H9 (cell line): ENCODE measurements around the gene ALDH1A1. TPM values are rescaled to one million over a fixed set of nuclear protein-coding genes. Genes with fewer than 3 reads are reported as not detected.

ENCODE experiments used
- DNase-seq: peaks from one replicate; pipeline ENCODE4 v3.0.0-alpha.2; 2017
- H2AFZ ChIP-seq: one replicate; pipeline ENCODE4 v1.6.1; 2013; ENCODE audit warnings: mild to moderate bottlenecking, low read length, control low read depth, moderate library complexity
- H2AK5ac ChIP-seq: 2 replicates; pipeline ENCODE4 v1.6.1; 2013; ENCODE audit warnings: low read length, control low read depth, mixed read lengths; ENCODE audit not compliant: insufficient read length
- H2BK120ac ChIP-seq: one replicate; pipeline ENCODE4 v1.6.1; 2013; ENCODE audit warnings: low read depth, mild to moderate bottlenecking, low read length, control low read depth, inconsistent platforms; ENCODE audit not compliant: poor library complexity, severe bottlenecking
- H2BK12ac ChIP-seq: 2 replicates; pipeline ENCODE4 v1.6.1; 2013; ENCODE audit warnings: low read length, control low read depth, mixed read lengths, low read depth; ENCODE audit not compliant: insufficient read length
- H2BK15ac ChIP-seq: 2 replicates; pipeline ENCODE4 v1.6.1; 2013; ENCODE audit warnings: low read depth, low read length, control low read depth
- H2BK20ac ChIP-seq: one replicate; pipeline ENCODE4 v1.6.1; 2013; ENCODE audit warnings: low read depth, mild to moderate bottlenecking, low read length, control low read depth, inconsistent platforms; ENCODE audit not compliant: poor library complexity, severe bottlenecking
- H2BK5ac ChIP-seq: 2 replicates; pipeline ENCODE4 v1.6.1; 2013; ENCODE audit warnings: low read length, control low read depth, mixed read lengths; ENCODE audit not compliant: insufficient read length
- H3K14ac ChIP-seq: 2 replicates; pipeline ENCODE4 v1.6.1; 2013; ENCODE audit warnings: low read length, control low read depth; ENCODE audit not compliant: insufficient read depth
- H3K18ac ChIP-seq: 2 replicates; pipeline ENCODE4 v1.6.1; 2013; ENCODE audit warnings: low read depth, mild to moderate bottlenecking, mixed read lengths, low read length, control low read depth; ENCODE audit not compliant: insufficient read length
- H3K23ac ChIP-seq: 2 replicates; pipeline ENCODE4 v1.6.1; 2013; ENCODE audit warnings: low read length, control low read depth, mixed read lengths, low read depth; ENCODE audit not compliant: insufficient read length
- H3K23me2 ChIP-seq: 2 replicates; pipeline ENCODE4 v1.6.1; 2013; ENCODE audit warnings: low read depth, mild to moderate bottlenecking, mixed read lengths, low read length, control low read depth; ENCODE audit not compliant: insufficient read length, poor library complexity, severe bottlenecking
- H3K27ac ChIP-seq: 2 replicates; pipeline ENCODE4 v1.5.1; 2013; ENCODE audit warnings: low read length, control low read depth, mixed read lengths, low read depth; ENCODE audit not compliant: insufficient read length
- H3K27me3 ChIP-seq: 2 replicates; pipeline ENCODE4 v1.6.1; 2013; ENCODE audit warnings: low read length, control low read depth, inconsistent platforms; ENCODE audit not compliant: insufficient read depth
- H3K4ac ChIP-seq: 2 replicates; pipeline ENCODE4 v1.6.1; 2013; ENCODE audit warnings: low read depth, mild to moderate bottlenecking, control low read depth, inconsistent platforms, low read length, moderate library complexity
- H3K4me1 ChIP-seq: 2 replicates; pipeline ENCODE4 v1.6.1; 2013; ENCODE audit warnings: low read length, control low read depth, inconsistent platforms; ENCODE audit not compliant: insufficient read depth
- H3K4me2 ChIP-seq: 2 replicates; pipeline ENCODE4 v1.6.1; 2013; ENCODE audit warnings: low read length, control low read depth, mixed read lengths; ENCODE audit not compliant: insufficient read length, insufficient read depth
- H3K56ac ChIP-seq: 2 replicates; pipeline ENCODE4 v1.6.1; 2013; ENCODE audit warnings: low read depth, mild to moderate bottlenecking, mixed read lengths, low read length, control low read depth; ENCODE audit not compliant: insufficient read length
- H3K79me1 ChIP-seq: 2 replicates; pipeline ENCODE4 v1.6.1; 2013; ENCODE audit warnings: low read depth, mild to moderate bottlenecking, moderate library complexity, low read length, control low read depth, inconsistent platforms; ENCODE audit not compliant: insufficient read depth, poor library complexity, severe bottlenecking
- H3K79me2 ChIP-seq: 2 replicates; pipeline ENCODE4 v1.6.1; 2013; ENCODE audit warnings: low read length, control low read depth, inconsistent platforms; ENCODE audit not compliant: insufficient read depth
- H3K9ac ChIP-seq: 2 replicates; pipeline ENCODE4 v1.6.1; 2013; ENCODE audit warnings: low read length, control low read depth, mixed read lengths; ENCODE audit not compliant: insufficient read length; ENCODE audit errors: extremely low read depth
- H3K9me3 ChIP-seq: one replicate; pipeline ENCODE4 v1.6.1; 2013; ENCODE audit warnings: low read depth, low read length, inconsistent platforms; ENCODE audit not compliant: control insufficient read depth
- H3T11ph ChIP-seq: one replicate; pipeline ENCODE4 v1.6.1; 2013; ENCODE audit warnings: mild to moderate bottlenecking, low read length, control low read depth, inconsistent platforms
- H4K20me1 ChIP-seq: one replicate; pipeline ENCODE4 v1.6.1; 2013; ENCODE audit not compliant: control insufficient read depth, insufficient read length, insufficient read depth
- H4K5ac ChIP-seq: 2 replicates; pipeline ENCODE4 v1.6.1; 2013; ENCODE audit warnings: low read depth, mild to moderate bottlenecking, mixed read lengths, low read length, control low read depth; ENCODE audit not compliant: insufficient read length
- H4K8ac ChIP-seq: replicated peaks from 2 replicates; pipeline ENCODE4 v1.6.1; 2013; ENCODE audit warnings: low read length, control low read depth, mixed read lengths, low read depth; ENCODE audit not compliant: insufficient read length
- H4K91ac ChIP-seq: 2 replicates; pipeline ENCODE4 v1.6.1; 2013; ENCODE audit warnings: low read depth, mild to moderate bottlenecking, moderate library complexity, mixed read lengths, low read length, control low read depth; ENCODE audit not compliant: insufficient read length
- H3K27ac Mint-ChIP-seq, 3 experiments: 2 replicates in 2 of 3; 3 replicates in 1 of 3; pipeline ENCODE4 v1.8.0; 2020 to 2021; ENCODE audit warnings: mixed read lengths in 3 of 3, mild to moderate bottlenecking in 1 of 3, moderate library complexity in 1 of 3
- H3K27me3 Mint-ChIP-seq: 2 replicates; pipeline ENCODE4 v1.8.0; 2021; ENCODE audit warnings: low read depth, mild to moderate bottlenecking, moderate library complexity, mixed read lengths
- H3K36me3 Mint-ChIP-seq, 3 experiments: 2 replicates in 2 of 3; 3 replicates in 1 of 3; pipeline ENCODE4 v1.8.0; 2020 to 2021; ENCODE audit warnings: low read depth in 3 of 3, mixed read lengths in 3 of 3; ENCODE audit not compliant: insufficient read depth in 1 of 3
- H3K4me1 Mint-ChIP-seq, 2 experiments: 2 replicates each; pipeline ENCODE4 v1.8.0; 2020; ENCODE audit warnings: mixed read lengths in 2 of 2
- H3K4me3 Mint-ChIP-seq, 2 experiments: 2 replicates in 1 of 2; 3 replicates in 1 of 2; pipeline ENCODE4 v1.8.0; 2020 to 2021; ENCODE audit warnings: mild to moderate bottlenecking in 2 of 2, mixed read lengths in 2 of 2, moderate library complexity in 1 of 2
- H3K9me3 Mint-ChIP-seq, 2 experiments: 2 replicates in 1 of 2; 3 replicates in 1 of 2; pipeline ENCODE4 v1.8.0; 2020; ENCODE audit warnings: mild to moderate bottlenecking in 2 of 2, mixed read lengths in 2 of 2, moderate library complexity in 1 of 2
- CTCF ChIP-seq: fragments of 200-600 bp; sonication (generic); conservative IDR thresholded peaks from 3 replicates; pipeline ENCODE4 v1.8.0; 2021; ENCODE audit warnings: antibody characterized with exemption, mild to moderate bottlenecking
- WGBS: extraction: QIAGEN DNeasy Blood & Tissue Kit; methylation state at CpG from one replicate; pipeline ENCODE4 v1.1.7; 2013; ENCODE audit warnings: missing lambda C conversion rate, low lambda C conversion rate, mixed read lengths; ENCODE audit not compliant: insufficient read length; ENCODE audit errors: extremely low coverage; 5-methylcytosine and 5-hydroxymethylcytosine counted together
- total RNA-seq: library from RNA; stranded (reverse); gene quantifications from 2 replicates; pipeline ENCODE4 v1.2.1, GENCODE V29; 2021

Gene ALDH1A1
- total RNA-seq, 1 experiment from 2014 or later, result 1.1 TPM

GRCh38 chr9:72981433-72981832, 28.6 kb upstream of the ALDH1A1 start:
- no peak overlapping the region for H2AK5ac ChIP-seq
- no peak overlapping the region for H3K4me2 ChIP-seq
- Mint-ChIP-seq H3K27ac (no peak overlapping the region), H3K27me3 (no peaks in the 10 kb centered on the region), H3K4me1 (peaks cover 5% of the 10 kb centered on the region in 2 experiments), H3K4me3 (no peak overlapping the region), H3K36me3 (no peaks in the 10 kb centered on the region), H3K9me3 (no peaks in the 10 kb centered on the region)
- no peak overlapping the region for H3T11ph ChIP-seq
- no peaks in the 10 kb centered on the region for H3K27me3 ChIP-seq
- no peaks in the 10 kb centered on the region for H3K4me1 ChIP-seq
- H2BK15ac ChIP-seq, result no peak overlapping the region
- H4K91ac ChIP-seq, result no peak overlapping the region
- no peaks in the 10 kb centered on the region for H3K23me2 ChIP-seq
- H3K18ac ChIP-seq, result no peak overlapping the region
- no peak overlapping the region for H2BK120ac ChIP-seq
- no peak for TF ChIP-seq CTCF
- no peak overlapping the region for H3K4ac ChIP-seq
- DNase-seq, result no peak
- H4K8ac ChIP-seq, result no peak overlapping the region
- H3K27ac ChIP-seq, result no peak overlapping the region
- no peak overlapping the region for H3K56ac ChIP-seq
- no peak overlapping the region for H2BK12ac ChIP-seq
- no peak overlapping the region for H2BK5ac ChIP-seq
- no peak overlapping the region for H2AFZ ChIP-seq
- H3K9ac ChIP-seq, result no peak overlapping the region
- no peak overlapping the region for H3K23ac ChIP-seq
- WGBS, result no CpG with 5 or more reads among the region's 5 CpGs
- H4K20me1 ChIP-seq, result no peaks in the 10 kb centered on the region
- H2BK20ac ChIP-seq, result no peak overlapping the region
- no peaks in the 10 kb centered on the region for H3K79me2 ChIP-seq
- H4K5ac ChIP-seq, result no peak overlapping the region
- no peaks in the 10 kb centered on the region for H3K79me1 ChIP-seq
- no peaks in the 10 kb centered on the region for H3K9me3 ChIP-seq
- no peak overlapping the region for H3K14ac ChIP-seq
